ENCODE data around the gene ACSL1.

GRCh38 chr4:184751585-184751956 is 74.2 kb downstream of the ACSL1 start:
- TF ChIP-seq, protein P1, sequence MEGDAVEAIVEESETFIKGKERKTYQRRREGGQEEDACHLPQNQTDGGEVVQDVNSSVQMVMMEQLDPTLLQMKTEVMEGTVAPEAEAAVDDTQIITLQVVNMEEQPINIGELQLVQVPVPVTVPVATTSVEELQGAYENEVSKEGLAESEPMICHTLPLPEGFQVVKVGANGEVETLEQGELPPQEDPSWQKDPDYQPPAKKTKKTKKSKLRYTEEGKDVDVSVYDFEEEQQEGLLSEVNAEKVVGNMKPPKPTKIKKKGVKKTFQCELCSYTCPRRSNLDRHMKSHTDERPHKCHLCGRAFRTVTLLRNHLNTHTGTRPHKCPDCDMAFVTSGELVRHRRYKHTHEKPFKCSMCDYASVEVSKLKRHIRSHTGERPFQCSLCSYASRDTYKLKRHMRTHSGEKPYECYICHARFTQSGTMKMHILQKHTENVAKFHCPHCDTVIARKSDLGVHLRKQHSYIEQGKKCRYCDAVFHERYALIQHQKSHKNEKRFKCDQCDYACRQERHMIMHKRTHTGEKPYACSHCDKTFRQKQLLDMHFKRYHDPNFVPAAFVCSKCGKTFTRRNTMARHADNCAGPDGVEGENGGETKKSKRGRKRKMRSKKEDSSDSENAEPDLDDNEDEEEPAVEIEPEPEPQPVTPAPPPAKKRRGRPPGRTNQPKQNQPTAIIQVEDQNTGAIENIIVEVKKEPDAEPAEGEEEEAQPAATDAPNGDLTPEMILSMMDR (IDR thresholded peaks at IDR 0.05) = no peak
- TF ChIP-seq POLR2A (IDR thresholded peaks at IDR 0.05; ENCODE audit: low read depth) (no peak), POLR2AphosphoS5 (IDR thresholded peaks at IDR 0.05) (no peak)

Measured in esophagus muscularis mucosa (tissue), 3 donors.